Spleen (tissue), 7 donors: Measurements from ENCODE around the gene PVALEF.

Experiments used
- POLR2A ChIP-seq, 3 donors: fragments of 450-650 bp; IDR thresholded peaks; one replicate each; pipeline ENCODE4 v1.5.1; 2017; ENCODE audit warnings: antibody characterized with exemption in 3 of 3, mild to moderate bottlenecking in 1 of 3
- POLR2AphosphoS5 ChIP-seq, 3 donors: sonication (generic); formaldehyde crosslinking; IDR thresholded peaks; one replicate each; pipeline ENCODE4 v1.5.1; 2017; ENCODE audit warnings: antibody characterized with exemption in 3 of 3
- TF ChIP-seq, protein P1 (sequence below), 11 experiments: fragments of 200-600 bp in 7 of 11; fragments of 450-650 bp in 4 of 11; sonication (generic) in 4 of 11; IDR thresholded peaks in 8 of 11; conservative IDR thresholded peaks in 3 of 11; 1 replicate in 7 of 11; 2 replicates in 4 of 11; pipeline versions ENCODE4 v1.4.0 to v1.8.0; 2016 to 2021; ENCODE audit warnings: antibody characterized with exemption in 11 of 11, inconsistent platforms in 4 of 11, mild to moderate bottlenecking in 1 of 11
- donor health status: DM: no; HTN: no; CAD: no; lungs with moderate emphysema.
- donor health status: DM: no; HTN: no; CAD: no.
- donor health status: DM: no; HTN: no; CAD: no.

DNA sequence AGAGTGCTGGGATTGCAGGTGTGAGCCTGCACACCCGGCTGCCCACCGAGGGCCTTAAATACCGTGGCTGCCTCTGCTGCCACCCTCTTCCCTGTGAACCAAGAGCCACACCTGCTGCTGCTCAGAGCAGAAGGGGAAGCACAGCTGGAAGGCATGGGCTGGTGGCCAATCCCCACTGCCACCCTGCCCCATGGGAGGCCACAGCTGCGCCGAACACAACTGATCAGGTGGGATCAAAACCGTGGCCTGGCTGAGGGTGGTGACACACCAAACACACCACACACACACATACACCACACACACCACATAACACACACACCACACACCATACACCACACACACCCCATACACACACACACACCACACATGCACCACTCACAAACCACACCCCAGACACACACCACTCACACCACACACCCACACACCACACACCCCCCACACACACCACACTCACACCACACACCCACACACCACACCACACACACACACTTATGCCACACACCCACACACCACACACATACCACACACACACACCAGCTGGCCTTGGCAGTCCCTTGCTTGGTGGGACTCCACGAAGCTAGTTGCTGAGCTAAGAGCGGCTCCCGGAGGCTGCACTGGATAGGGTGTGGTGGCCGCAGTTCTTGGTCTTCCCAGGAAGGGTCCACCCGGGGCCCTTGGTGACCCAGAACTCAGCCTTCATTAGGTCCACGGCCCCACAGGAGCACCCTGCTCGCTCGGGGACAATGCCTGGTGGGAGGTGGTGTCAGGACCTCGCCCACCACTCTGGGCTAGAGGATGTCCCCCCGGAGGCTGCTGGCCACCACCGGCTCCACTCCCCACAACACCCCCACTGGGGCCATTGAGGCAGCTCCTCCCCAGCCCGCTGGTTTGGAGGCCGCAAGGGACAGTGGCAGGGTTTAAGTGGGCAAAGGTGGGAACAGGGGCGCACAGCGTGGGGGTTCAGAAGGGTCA lies 42.6 kb downstream of the PVALEF start:
- TF ChIP-seq, protein P1, sequence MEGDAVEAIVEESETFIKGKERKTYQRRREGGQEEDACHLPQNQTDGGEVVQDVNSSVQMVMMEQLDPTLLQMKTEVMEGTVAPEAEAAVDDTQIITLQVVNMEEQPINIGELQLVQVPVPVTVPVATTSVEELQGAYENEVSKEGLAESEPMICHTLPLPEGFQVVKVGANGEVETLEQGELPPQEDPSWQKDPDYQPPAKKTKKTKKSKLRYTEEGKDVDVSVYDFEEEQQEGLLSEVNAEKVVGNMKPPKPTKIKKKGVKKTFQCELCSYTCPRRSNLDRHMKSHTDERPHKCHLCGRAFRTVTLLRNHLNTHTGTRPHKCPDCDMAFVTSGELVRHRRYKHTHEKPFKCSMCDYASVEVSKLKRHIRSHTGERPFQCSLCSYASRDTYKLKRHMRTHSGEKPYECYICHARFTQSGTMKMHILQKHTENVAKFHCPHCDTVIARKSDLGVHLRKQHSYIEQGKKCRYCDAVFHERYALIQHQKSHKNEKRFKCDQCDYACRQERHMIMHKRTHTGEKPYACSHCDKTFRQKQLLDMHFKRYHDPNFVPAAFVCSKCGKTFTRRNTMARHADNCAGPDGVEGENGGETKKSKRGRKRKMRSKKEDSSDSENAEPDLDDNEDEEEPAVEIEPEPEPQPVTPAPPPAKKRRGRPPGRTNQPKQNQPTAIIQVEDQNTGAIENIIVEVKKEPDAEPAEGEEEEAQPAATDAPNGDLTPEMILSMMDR (IDR thresholded peaks at IDR 0.05 in 8 of 11, conservative IDR thresholded peaks at IDR 0.05 in 3 of 11), result no peak
- TF ChIP-seq POLR2AphosphoS5 (IDR thresholded peaks at IDR 0.05), result peak in 1 of 3 donors; percentile 16
- TF ChIP-seq POLR2A (IDR thresholded peaks at IDR 0.05), result no peak
